ENCODE measurements around the gene ZFHX3.

The ZFHX3 gene

GRCh38 chr16:72785886-72786285 is 262.0 kb downstream of the ZFHX3 start:
- DNase-seq, result no peak

- DNase-seq, result no peak
Observed at GRCh38 chr16:72785171-72785570, 262.8 kb downstream of the ZFHX3 start.

DNA sequence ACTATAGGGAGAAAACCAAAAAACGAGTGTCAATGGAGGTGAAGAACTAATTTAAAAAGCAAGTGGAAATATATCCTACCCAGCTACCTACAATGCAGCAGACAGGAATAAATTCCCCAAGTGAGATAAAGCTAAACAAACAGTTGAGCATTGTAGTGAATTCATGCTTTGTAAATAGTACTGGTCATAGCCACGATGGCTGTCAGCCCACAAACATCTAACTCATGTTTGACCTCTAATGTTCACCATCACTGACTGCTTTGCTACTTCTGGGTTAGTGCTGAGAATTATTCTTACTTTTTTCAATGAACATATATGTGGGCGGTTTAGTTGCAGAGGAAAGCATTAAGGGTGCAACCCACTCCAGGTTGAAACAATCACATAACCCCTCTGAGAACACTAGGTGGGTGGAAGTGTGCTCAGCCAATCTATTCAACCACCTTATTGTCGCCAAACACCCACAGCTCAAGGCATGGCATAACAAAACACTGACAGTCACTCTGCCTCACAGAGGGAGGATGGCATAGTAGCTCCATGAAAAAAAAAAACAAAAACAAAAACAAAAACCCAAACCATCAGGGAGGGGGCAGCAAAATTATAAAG is 264.1 kb downstream of the ZFHX3 start:
- no peak for DNase-seq

DNA sequence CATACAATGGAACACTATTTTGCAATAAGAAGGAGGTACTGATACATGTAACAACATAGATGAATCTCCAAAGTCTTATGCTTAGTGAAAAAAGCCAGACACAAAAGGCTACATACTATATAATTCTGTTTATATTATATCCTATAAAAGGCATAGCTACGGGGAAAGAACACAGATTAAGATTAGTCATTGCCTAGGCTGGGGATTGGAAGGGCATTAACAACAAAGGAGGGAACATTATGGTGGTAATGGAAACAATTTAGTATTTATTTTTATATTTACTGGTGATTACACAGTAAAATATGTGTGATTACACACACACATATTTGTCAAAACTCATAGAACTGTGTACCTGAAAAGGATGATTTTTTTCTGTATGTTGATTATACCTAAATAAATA is 278.1 kb downstream of the ZFHX3 start:
- DNase-seq, result no peak

DNA sequence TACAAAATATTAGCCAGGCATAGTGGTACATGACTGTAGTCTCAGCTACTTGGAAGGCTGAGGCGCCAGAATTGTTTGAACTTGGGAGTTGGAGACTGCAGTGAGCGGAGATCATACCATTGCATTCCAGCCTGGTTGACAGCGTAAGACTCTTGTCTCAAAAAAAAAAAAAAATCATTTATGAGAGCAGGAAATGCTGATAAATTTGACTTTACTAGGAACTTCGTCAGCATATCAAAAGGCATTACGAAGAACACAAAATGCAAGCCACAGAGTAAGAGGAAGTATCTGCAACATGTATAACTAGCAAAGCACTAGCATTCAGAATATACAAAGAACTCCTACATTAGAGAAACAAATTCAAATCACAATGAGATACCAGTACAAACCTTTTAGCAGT is 279.3 kb downstream of the ZFHX3 start:
- DNase-seq, result no peak

GRCh38 chr16:72766506-72766905 is 281.4 kb downstream of the ZFHX3 start:
- no peak for DNase-seq

GRCh38 chr16:72764015-72764654 is 283.8 kb downstream of the ZFHX3 start:
- no peak for DNase-seq

DNA sequence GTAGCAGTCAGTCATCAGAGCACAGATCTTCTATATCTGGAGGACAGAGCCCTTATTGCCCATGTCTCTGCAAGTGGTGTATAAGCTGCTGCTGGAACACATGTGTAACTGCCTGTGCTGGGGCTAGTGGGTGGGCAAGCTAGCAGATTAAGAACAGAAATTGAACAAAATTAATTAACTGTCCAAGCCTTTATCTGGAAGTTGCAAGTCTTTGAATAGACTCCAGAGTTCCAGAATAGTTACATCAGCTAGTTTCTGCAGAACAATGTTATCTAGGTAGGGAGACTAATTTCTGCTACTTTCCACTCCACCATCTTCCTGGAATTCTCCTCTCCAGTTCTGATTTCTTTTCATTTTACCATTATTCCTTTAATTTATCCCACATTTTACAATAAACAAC is 287.3 kb downstream of the ZFHX3 start:
- DNase-seq, result no peak

DNA sequence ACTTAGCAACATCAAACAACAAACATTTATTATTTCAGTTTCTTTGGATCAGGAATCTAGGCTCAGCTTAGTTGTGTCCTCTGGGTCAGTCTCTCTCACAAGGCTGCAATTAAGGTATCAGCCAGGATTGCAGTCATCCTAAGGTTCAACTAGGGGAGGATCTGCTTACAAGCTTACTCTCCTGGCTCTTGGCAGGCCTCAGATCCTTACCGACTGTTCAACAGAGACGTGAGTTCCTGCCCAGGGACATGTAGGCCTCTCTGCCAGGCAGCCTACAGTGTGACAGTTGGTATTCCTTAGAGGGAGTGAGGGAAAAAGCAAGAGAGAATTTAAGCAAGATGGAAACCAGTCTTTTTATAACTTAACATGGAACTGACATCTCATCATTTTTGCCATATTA is 294.0 kb downstream of the ZFHX3 start:
- no peak for DNase-seq

- DNase-seq, result no peak
Observed at GRCh38 chr16:72752004-72752695, 295.8 kb downstream of the ZFHX3 start.

- no peak for DNase-seq
Observed at GRCh38 chr16:72751076-72751475, 296.9 kb downstream of the ZFHX3 start.

GRCh38 chr16:72749091-72749490 is 298.8 kb downstream of the ZFHX3 start:
- DNase-seq, result no peak

DNA sequence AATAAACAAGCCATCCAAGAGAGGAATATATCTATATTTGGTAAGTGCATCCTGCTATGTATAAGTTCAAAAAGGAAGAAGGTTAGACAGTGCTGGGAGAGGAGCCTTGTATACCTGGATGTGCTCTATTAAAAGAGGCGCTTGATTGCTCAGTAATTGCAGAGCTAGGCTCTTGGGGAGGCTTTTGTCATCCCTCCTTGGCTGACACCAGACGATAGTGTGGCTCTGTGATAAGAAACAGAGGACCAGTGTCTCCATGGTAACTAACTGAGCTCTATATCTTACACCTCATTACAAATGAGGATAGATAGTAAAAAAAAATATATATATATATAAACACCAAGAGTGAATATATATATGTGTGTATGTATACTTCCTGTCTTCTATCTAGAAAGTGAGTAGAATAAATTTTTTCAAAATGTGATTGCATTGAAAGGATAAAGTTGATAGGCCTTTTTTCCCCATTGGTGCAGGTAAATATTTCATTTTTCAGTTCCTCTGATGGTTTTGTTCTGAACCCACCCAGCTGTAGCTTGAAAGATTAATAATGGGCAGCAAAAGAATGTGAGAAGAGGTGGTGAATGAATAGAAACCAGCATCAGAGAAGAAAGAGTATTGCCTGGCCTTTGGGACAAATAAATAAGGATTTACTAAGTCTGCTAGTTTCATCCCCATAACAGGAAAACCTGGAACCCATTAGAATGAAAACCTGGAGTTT is 303.7 kb downstream of the ZFHX3 start:
- DNase-seq, result no peak

GRCh38 chr16:72743011-72743761 is 304.7 kb downstream of the ZFHX3 start:
- no peak for DNase-seq

- no peak for DNase-seq
Observed at GRCh38 chr16:72740347-72740746, 307.6 kb downstream of the ZFHX3 start.

DNA sequence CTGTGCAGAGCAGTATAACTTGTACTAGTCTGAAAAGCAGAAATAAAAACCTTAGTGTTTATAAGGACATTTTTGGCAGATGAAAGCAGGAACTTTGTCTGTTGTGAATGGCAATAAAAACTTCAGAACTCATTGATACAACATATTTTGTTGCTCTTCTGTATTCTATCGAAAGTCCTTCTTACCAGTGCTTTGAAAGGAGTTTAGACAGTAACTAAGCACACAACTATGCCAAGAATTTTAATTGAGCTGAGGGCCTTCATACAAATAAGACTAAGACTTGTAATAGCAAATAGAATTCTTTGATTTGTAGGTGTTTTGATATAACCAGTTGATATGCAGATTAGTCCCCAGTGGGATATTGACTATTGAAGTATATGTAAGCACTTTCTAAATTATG is 308.4 kb downstream of the ZFHX3 start:
- DNase-seq, result no peak

GRCh38 chr16:72736074-72736473 is 311.9 kb downstream of the ZFHX3 start:
- DNase-seq, result no peak

Data from GOT3 (cell line).